GM06990 (cell line): Measurements from ENCODE around the gene GPR146.

ENCODE experiments used
- DNase-seq: peaks from one replicate; pipeline ENCODE4 v3.0.0-alpha.2; 2011; ENCODE audit not compliant: insufficient read length; ENCODE audit errors: extremely low read depth
- H3K27me3 ChIP-seq: replicated peaks from 2 replicates; pipeline ENCODE4 v1.6.0; 2011; ENCODE audit warnings: low read length; ENCODE audit not compliant: control insufficient read depth, insufficient read depth
- H3K36me3 ChIP-seq: 2 replicates; pipeline ENCODE4 v1.5.1; 2011; ENCODE audit warnings: low read length; ENCODE audit not compliant: control insufficient read depth, insufficient read depth
- H3K4me3 ChIP-seq: replicated peaks from 2 replicates; pipeline ENCODE4 v1.5.1; 2011; ENCODE audit warnings: low read depth, mild to moderate bottlenecking, control low read depth, low read length
- CTCF ChIP-seq: IDR thresholded peaks from 2 replicates; pipeline ENCODE4 v1.5.1; 2011; ENCODE audit warnings: low read length, control low read depth, mild to moderate bottlenecking, inconsistent platforms; ENCODE audit not compliant: insufficient read depth, poor library complexity, severe bottlenecking

GPR146 gene

GRCh38 chr7:1014681-1015080, 29.7 kb upstream of the GPR146 start:
- no peak for TF ChIP-seq CTCF

GRCh38 chr7:1015196-1016121, 28.9 kb upstream of the GPR146 start:
- Histone ChIP-seq H3K36me3 (peaks cover 10% of the 10 kb centered on the region), H3K27me3 (no peaks in the 10 kb centered on the region), H3K4me3 (no peak overlapping the region)
- DNase-seq: no peak
- no peak for TF ChIP-seq CTCF

More at GRCh38 chr7:1014681-1015080, 29.7 kb upstream of the GPR146 start:
- Histone ChIP-seq H3K4me3 (no peak overlapping the region), H3K27me3 (no peaks in the 10 kb centered on the region), H3K36me3 (peaks cover 8% of the 10 kb centered on the region)
- no peak for DNase-seq

- no peak for DNase-seq
- Histone ChIP-seq H3K36me3 (peaks cover 21% of the 10 kb centered on the region), H3K27me3 (no peaks in the 10 kb centered on the region), H3K4me3 (no peak overlapping the region)
- TF ChIP-seq CTCF: no peak
These were observed 27.5 kb upstream of the GPR146 start for GRCh38 chr7:1016577-1017531.

GRCh38 chr7:1017586-1018333, 26.6 kb upstream of the GPR146 start:
- DNase-seq: no peak
- H3K36me3 ChIP-seq: peaks cover 25% of the 10 kb centered on the region
- TF ChIP-seq CTCF: no peak
- H3K4me3 ChIP-seq: no peak overlapping the region
- H3K27me3 ChIP-seq: no peaks in the 10 kb centered on the region

- peaks cover 25% of the 10 kb centered on the region for H3K36me3 ChIP-seq
- no peak for DNase-seq
- no peak for TF ChIP-seq CTCF
- H3K4me3 ChIP-seq: no peak overlapping the region
- H3K27me3 ChIP-seq: no peaks in the 10 kb centered on the region
These were observed 26.0 kb upstream of the GPR146 start for GRCh38 chr7:1018334-1018695.
